IMR-90 (cell line): ENCODE results near the gene HPSE2.

ENCODE experiments used
- CHD1 ChIP-seq: IDR thresholded peaks from 2 replicates; pipeline ENCODE4 v1.6.1; 2012; ENCODE audit warnings: low read depth, low read length, improper control_type of control experiment
- CTCF ChIP-seq: conservative IDR thresholded peaks from 2 replicates; pipeline ENCODE4 v1.5.1; 2012; ENCODE audit warnings: mild to moderate bottlenecking, low read depth, low read length, improper control_type of control experiment
- ELK1 ChIP-seq: fragments of 150-350 bp; IDR thresholded peaks from 2 replicates; pipeline ENCODE4 v1.6.1; 2016; ENCODE audit warnings: low read depth, mild to moderate bottlenecking, low read length, moderate library complexity, borderline replicate concordance
- FOS ChIP-seq: fragments of 150-350 bp; IDR thresholded peaks from 2 replicates; pipeline ENCODE4 v1.6.1; 2016; ENCODE audit warnings: low read depth, low read length
- MAZ ChIP-seq: IDR thresholded peaks from 2 replicates; pipeline ENCODE4 v1.6.1; 2012; ENCODE audit warnings: low read depth, mild to moderate bottlenecking, low read length, improper control_type of control experiment, moderate library complexity, borderline replicate concordance
- POLR2A ChIP-seq: IDR thresholded peaks from 2 replicates; pipeline ENCODE4 v1.6.1; 2012; ENCODE audit warnings: mild to moderate bottlenecking, low read depth, low read length

- TF ChIP-seq CTCF (no peak), POLR2A (no peak), CHD1 (no peak), ELK1 (no peak), FOS (no peak), MAZ (no peak)
These were observed 752.0 kb downstream of the HPSE2 start for GRCh38 chr10:98483658-98484057.
